Measurements from ENCODE around the gene BACH2. TPM values are rescaled to one million over a fixed set of nuclear protein-coding genes. Genes with fewer than 3 reads are reported as not detected.

The BACH2 gene
- total RNA-seq, 1 donor: under 0.01 TPM

GRCh38 chr6:90328004-90328403, 31.4 kb upstream of the BACH2 start:
- H3K4me3 ChIP-seq (ENCODE audit: low read depth, low read length): no peak overlapping the region
- no peak for DNase-seq (ENCODE audit: low read depth)
- TF ChIP-seq CTCF (IDR thresholded peaks at IDR 0.05; ENCODE audit: insufficient read depth, low read depth, low read length): no peak

GRCh38 chr6:90326404-90327057, 29.9 kb upstream of the BACH2 start:
- H3K4me3 ChIP-seq (ENCODE audit: low read depth, low read length): no peak overlapping the region
- no peak for DNase-seq (ENCODE audit: low read depth)
- no peak for TF ChIP-seq CTCF (IDR thresholded peaks at IDR 0.05; ENCODE audit: insufficient read depth, low read depth, low read length)

- TF ChIP-seq CTCF (IDR thresholded peaks at IDR 0.05; ENCODE audit: insufficient read depth, low read depth, low read length): no peak
- H3K4me3 ChIP-seq (ENCODE audit: low read depth, low read length): no peak overlapping the region
- no peak for DNase-seq (ENCODE audit: low read depth)
Observed at GRCh38 chr6:90323706-90324105, 27.1 kb upstream of the BACH2 start.

GRCh38 chr6:90322976-90323474, 26.4 kb upstream of the BACH2 start:
- DNase-seq (ENCODE audit: low read depth): no peak
- no peak for TF ChIP-seq CTCF (IDR thresholded peaks at IDR 0.05; ENCODE audit: insufficient read depth, low read depth, low read length)
- H3K4me3 ChIP-seq (ENCODE audit: low read depth, low read length): no peak overlapping the region

- no peak for TF ChIP-seq CTCF (IDR thresholded peaks at IDR 0.05; ENCODE audit: insufficient read depth, low read depth, low read length)
- no peak for DNase-seq (ENCODE audit: low read depth)
- H3K4me3 ChIP-seq (ENCODE audit: low read depth, low read length): no peak overlapping the region
Observed at GRCh38 chr6:90319979-90320685, 23.5 kb upstream of the BACH2 start.

- peak; percentile 31 for DNase-seq (ENCODE audit: low read depth)
- H3K4me3 ChIP-seq (ENCODE audit: low read depth, low read length): no peak overlapping the region
- no peak for TF ChIP-seq CTCF (IDR thresholded peaks at IDR 0.05; ENCODE audit: insufficient read depth, low read depth, low read length)
Observed at GRCh38 chr6:90319044-90319443, 22.4 kb upstream of the BACH2 start.

All from fibroblast of villous mesenchyme (primary cell).